ENCODE data around the gene GRIA2. TPM values are rescaled to one million over a fixed set of nuclear protein-coding genes. Genes with fewer than 3 reads are reported as not detected.

Gene GRIA2
- total and polyA plus RNA-seq, 2 donors (not counting 3 experiments of a cell fraction or from before 2014, with no cell fraction given) = not detected

- intact Hi-C loops (cut with micrococcal nuclease) = no loop called here
- BruUV-seq (replicated peaks) = no TSS peak
- Histone ChIP-seq H3K27ac (ENCODE audit: insufficient read depth, low read depth, low read length) (no peak overlapping the region), H3K4me1 (ENCODE audit: control insufficient read depth, extremely low read depth, insufficient read depth, low read length) (no peaks in the 10 kb centered on the region), H3K79me2 (ENCODE audit: control insufficient read depth, insufficient read depth, low read length) (no peaks in the 10 kb centered on the region), H3K4me2 (ENCODE audit: insufficient read depth, low read length) (no peak overlapping the region), H2AFZ (ENCODE audit: low read depth, low read length) (no peak overlapping the region), H3K27me3 (ENCODE audit: control insufficient read depth in 2 of 2, insufficient read depth in 2 of 2, low read length in 2 of 2) (no peaks in the 10 kb centered on the region), H3K4me3 (replicated peaks in 1 of 3; ENCODE audit: insufficient read depth in 1 of 3, low read depth in 1 of 3, low read length in 3 of 3) (no peak overlapping the region), H3K9me3 (replicated peaks; ENCODE audit: control insufficient read depth, insufficient read depth, low read length) (no peaks in the 10 kb centered on the region), H3K9me1 (replicated peaks; ENCODE audit: control insufficient read depth, extremely low read depth, insufficient read depth, low read length) (no peaks in the 10 kb centered on the region), H3K9ac (replicated peaks; ENCODE audit: extremely low read depth, insufficient read depth, low read length) (no peak overlapping the region), H3K36me3 (ENCODE audit: control insufficient read depth in 2 of 2, extremely low read depth in 1 of 2, insufficient read depth in 2 of 2, low read length in 2 of 2) (no peaks in the 10 kb centered on the region), H4K20me1 (replicated peaks; ENCODE audit: control insufficient read depth, extremely low read depth, insufficient read depth, low read length) (no peaks in the 10 kb centered on the region)
- CTCF ChIA-PET = interaction anchor here (1.0 kb wide), 1 partner anchor 9 kb away, joined by 3 read pairs; no protein-coding TSS in a partner anchor
- TF ChIP-seq JUN (IDR thresholded peaks at IDR 0.05; ENCODE audit: borderline replicate concordance, insufficient read depth, insufficient read length, low read depth) = no peak
- TF ChIP-seq EZH2 (IDR thresholded peaks at IDR 0.05; ENCODE audit: borderline replicate concordance, low read depth, low read length, severe bottlenecking) = no peak
- TF ChIP-seq GATA2 (IDR thresholded peaks at IDR 0.05; ENCODE audit: insufficient read depth, insufficient read length, low read depth, low read length) = no peak
- TF ChIP-seq, protein P1, sequence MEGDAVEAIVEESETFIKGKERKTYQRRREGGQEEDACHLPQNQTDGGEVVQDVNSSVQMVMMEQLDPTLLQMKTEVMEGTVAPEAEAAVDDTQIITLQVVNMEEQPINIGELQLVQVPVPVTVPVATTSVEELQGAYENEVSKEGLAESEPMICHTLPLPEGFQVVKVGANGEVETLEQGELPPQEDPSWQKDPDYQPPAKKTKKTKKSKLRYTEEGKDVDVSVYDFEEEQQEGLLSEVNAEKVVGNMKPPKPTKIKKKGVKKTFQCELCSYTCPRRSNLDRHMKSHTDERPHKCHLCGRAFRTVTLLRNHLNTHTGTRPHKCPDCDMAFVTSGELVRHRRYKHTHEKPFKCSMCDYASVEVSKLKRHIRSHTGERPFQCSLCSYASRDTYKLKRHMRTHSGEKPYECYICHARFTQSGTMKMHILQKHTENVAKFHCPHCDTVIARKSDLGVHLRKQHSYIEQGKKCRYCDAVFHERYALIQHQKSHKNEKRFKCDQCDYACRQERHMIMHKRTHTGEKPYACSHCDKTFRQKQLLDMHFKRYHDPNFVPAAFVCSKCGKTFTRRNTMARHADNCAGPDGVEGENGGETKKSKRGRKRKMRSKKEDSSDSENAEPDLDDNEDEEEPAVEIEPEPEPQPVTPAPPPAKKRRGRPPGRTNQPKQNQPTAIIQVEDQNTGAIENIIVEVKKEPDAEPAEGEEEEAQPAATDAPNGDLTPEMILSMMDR (IDR thresholded peaks at IDR 0.05; ENCODE audit: extremely low read depth in 1 of 2, insufficient read depth in 1 of 2, low read depth in 1 of 2, low read length in 2 of 2) = no peak
- TF ChIP-seq, protein P2, sequence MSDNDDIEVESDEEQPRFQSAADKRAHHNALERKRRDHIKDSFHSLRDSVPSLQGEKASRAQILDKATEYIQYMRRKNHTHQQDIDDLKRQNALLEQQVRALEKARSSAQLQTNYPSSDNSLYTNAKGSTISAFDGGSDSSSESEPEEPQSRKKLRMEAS (IDR thresholded peaks at IDR 0.05; ENCODE audit: insufficient read depth, insufficient read length) = no peak
- TF ChIP-seq FOS (IDR thresholded peaks at IDR 0.05; ENCODE audit: borderline replicate concordance, insufficient read depth, low read length) = no peak
- no peak for TF ChIP-seq POLR2A (IDR thresholded peaks at IDR 0.05; ENCODE audit: low read depth, low read length)
- no peak for TF ChIP-seq POLR2AphosphoS5 (IDR thresholded peaks at IDR 0.05; ENCODE audit: insufficient read depth, low read depth, low read length)
- TF ChIP-seq MYC (IDR thresholded peaks at IDR 0.05; ENCODE audit: low read depth, low read length) = no peak
- DNase-seq (ENCODE audit: low read depth, low spot score) = no peak
- dilution Hi-C loops (cut with MboI; ENCODE audit: extremely low pct_ligation_motif_present, low sequenced_read_pairs) = no loop called here
- POLR2A ChIA-PET = no interaction called here
- FAIRE-seq = no peak
Measured at GRCh38 chr4:157358439-157358838, 137.9 kb downstream of the GRIA2 start.
